AG04450 (cell line): ENCODE data around the gene LRRC8B. TPM values are rescaled to one million over a fixed set of nuclear protein-coding genes. Genes with fewer than 3 reads are reported as not detected.

ENCODE experiments used
- CTCF ChIA-PET: fragments of 300-600, 350-600 bp; formaldehyde crosslinking; extraction: SDS; loops from one replicate; lab custom pipeline; 2022; ENCODE audit warnings: antibody characterized with exemption, inconsistent platforms; lab: Charles Lee
- POLR2A ChIA-PET: fragments of 350-600 bp; formaldehyde crosslinking; extraction: SDS; loops from one replicate; lab custom pipeline; 2021; ENCODE audit warnings: antibody characterized with exemption, inconsistent platforms; lab: Yijun Ruan, JAX
- DNase-seq: peaks from one replicate; pipeline ENCODE4 v3.0.0-alpha.2; 2011; ENCODE audit warnings: low read depth, low spot score
- H3K27ac ChIP-seq: one replicate; pipeline ENCODE4 v1.5.1; 2012; ENCODE audit warnings: low read depth, low read length, control low read depth
- H3K27me3 ChIP-seq: one replicate; pipeline ENCODE4 v1.6.0; 2012; ENCODE audit warnings: low read length; ENCODE audit not compliant: control insufficient read depth, insufficient read depth
- H3K4me3 ChIP-seq: 2 replicates; pipeline ENCODE4 v1.5.1; 2011; ENCODE audit warnings: mild to moderate bottlenecking, low read depth, low read length, control low read depth
- H3K9me3 ChIP-seq: 2 replicates; pipeline ENCODE4 v1.5.1; 2012; ENCODE audit warnings: low read length; ENCODE audit not compliant: control insufficient read depth, insufficient read depth
- polyA plus RNA-seq: library from polyadenylated mRNA; depleted of rRNA; stranded (reverse); fragments of >200 nt; gene quantifications from 2 replicates; pipeline ENCODE4 v1.2.3, GENCODE V29; 2011
- TF ChIP-seq, protein P1 (sequence below): IDR thresholded peaks from 2 replicates; pipeline ENCODE4 v1.5.1; 2011; ENCODE audit warnings: low read depth, low read length, control low read depth, inconsistent platforms

The LRRC8B gene
- polyA plus RNA-seq, 1 experiment = 1.6 TPM

- Histone ChIP-seq H3K27ac (no peak overlapping the region), H3K9me3 (peaks cover 7% of the 10 kb centered on the region; the same call in 1 of the 2 replicates), H3K27me3 (no peaks in the 10 kb centered on the region), H3K4me3 (no peak overlapping the region)
- ChIA-PET CTCF (interaction anchor here (0.7 to 1.5 kb wide), 4 partner anchors 11 to 151 kb away, joined by 3 to 4 read pairs (median 4); no protein-coding TSS in a partner anchor), POLR2A (no interaction called here)
- TF ChIP-seq, protein P1, sequence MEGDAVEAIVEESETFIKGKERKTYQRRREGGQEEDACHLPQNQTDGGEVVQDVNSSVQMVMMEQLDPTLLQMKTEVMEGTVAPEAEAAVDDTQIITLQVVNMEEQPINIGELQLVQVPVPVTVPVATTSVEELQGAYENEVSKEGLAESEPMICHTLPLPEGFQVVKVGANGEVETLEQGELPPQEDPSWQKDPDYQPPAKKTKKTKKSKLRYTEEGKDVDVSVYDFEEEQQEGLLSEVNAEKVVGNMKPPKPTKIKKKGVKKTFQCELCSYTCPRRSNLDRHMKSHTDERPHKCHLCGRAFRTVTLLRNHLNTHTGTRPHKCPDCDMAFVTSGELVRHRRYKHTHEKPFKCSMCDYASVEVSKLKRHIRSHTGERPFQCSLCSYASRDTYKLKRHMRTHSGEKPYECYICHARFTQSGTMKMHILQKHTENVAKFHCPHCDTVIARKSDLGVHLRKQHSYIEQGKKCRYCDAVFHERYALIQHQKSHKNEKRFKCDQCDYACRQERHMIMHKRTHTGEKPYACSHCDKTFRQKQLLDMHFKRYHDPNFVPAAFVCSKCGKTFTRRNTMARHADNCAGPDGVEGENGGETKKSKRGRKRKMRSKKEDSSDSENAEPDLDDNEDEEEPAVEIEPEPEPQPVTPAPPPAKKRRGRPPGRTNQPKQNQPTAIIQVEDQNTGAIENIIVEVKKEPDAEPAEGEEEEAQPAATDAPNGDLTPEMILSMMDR = no peak
- DNase-seq = no peak
These were observed 87.1 kb downstream of the LRRC8B start for GRCh38 chr1:89611721-89612120.

DNA sequence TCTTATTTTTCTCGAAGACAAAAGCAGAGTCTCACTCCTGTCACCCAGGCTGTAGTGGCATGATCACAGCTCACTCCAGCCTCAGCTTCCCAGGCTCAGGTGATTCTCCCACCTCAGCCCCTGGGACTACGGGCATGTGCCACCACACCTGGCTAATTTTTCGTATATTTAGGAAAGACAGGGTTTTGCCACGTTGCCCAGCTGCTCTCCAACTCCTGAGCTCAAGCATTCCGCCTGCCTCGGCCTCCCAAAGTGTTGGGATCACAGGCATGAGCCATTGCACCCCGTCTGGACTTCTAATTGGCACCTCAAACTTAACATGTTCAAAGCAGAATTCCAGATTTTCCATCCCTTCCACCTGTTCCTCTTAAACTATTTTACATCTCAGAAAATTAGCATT, 89.3 kb downstream of the LRRC8B start:
- Histone ChIP-seq H3K4me3 (no peak overlapping the region), H3K27me3 (no peaks in the 10 kb centered on the region), H3K9me3 (peaks cover 9% of the 10 kb centered on the region), H3K27ac (no peak overlapping the region)
- TF ChIP-seq, protein P1 = no peak
- CTCF ChIA-PET = no interaction called here
- no peak for DNase-seq
- POLR2A ChIA-PET = no interaction called here

GRCh38 chr1:89615676-89616598, 91.3 kb downstream of the LRRC8B start:
- H3K27ac ChIP-seq = no peak overlapping the region
- CTCF ChIA-PET = interaction anchor here (2.4 kb wide), 1 partner anchor 147 kb away, joined by 7 read pairs; no protein-coding TSS in a partner anchor
- peaks cover 2% of the 10 kb centered on the region; the same call in 1 of the 2 replicates for H3K9me3 ChIP-seq
- POLR2A ChIA-PET = no interaction called here
- TF ChIP-seq, protein P1 = peak; percentile 41
- no peaks in the 10 kb centered on the region for H3K27me3 ChIP-seq
- no peak overlapping the region for H3K4me3 ChIP-seq
- DNase-seq = no peak

GRCh38 chr1:89616844-89617627, 92.4 kb downstream of the LRRC8B start:
- TF ChIP-seq, protein P1 = no peak
- peaks cover 2% of the 10 kb centered on the region; the same call in 1 of the 2 replicates for H3K9me3 ChIP-seq
- no peak overlapping the region for H3K4me3 ChIP-seq
- no peak overlapping the region for H3K27ac ChIP-seq
- DNase-seq = no peak
- POLR2A ChIA-PET = no interaction called here
- H3K27me3 ChIP-seq = no peaks in the 10 kb centered on the region
- CTCF ChIA-PET = interaction anchor here (1.7 to 2.4 kb wide), 2 partner anchors 146 kb away, joined by 4 to 7 read pairs; no protein-coding TSS in a partner anchor
